Glomerular endothelial cell (primary cell): ENCODE data around the gene TRMT13. TPM values are rescaled to one million over a fixed set of nuclear protein-coding genes. Genes with fewer than 3 reads are reported as not detected.

Experiments
- DNase-seq: peaks from one replicate; pipeline ENCODE4 v3.0.0-alpha.2; 2011; ENCODE audit warnings: low read depth, low spot score; ENCODE audit errors: extremely low read depth
- total RNA-seq: library from RNA; depleted of rRNA; stranded (reverse); fragments of >200 nt; gene quantifications from 2 replicates; pipeline ENCODE4 v1.2.3, GENCODE V29; 2015

TRMT13 gene, protein sequence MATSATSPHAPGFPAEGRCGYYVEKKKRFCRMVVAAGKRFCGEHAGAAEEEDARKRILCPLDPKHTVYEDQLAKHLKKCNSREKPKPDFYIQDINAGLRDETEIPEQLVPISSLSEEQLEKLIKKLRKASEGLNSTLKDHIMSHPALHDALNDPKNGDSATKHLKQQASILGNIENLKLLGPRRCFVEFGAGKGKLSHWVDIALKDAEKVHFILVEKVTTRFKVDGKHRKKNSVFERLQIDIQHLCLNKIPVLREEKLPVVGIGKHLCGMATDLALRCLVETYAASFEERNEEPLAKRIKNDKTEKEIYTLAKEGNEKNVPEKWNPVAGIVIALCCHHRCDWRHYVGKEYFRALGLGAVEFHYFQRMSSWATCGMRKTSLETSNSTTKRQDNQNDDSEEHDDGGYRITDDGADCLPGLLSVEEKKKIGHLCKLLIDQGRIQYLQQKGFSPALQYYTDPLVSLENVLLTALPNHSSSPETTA
- 9.0 and 50.5 TPM in 2 replicates for total RNA-seq

- DNase-seq = peak; percentile 92
Measured at GRCh38 chr1:100132566-100133477, at the start of gene TRMT13, which contains the start of gene SASS6. Gene TRMT13 (plus strand): TSS chr1:100133163. CDS start chr1:100133169, 6 bp downstream. Gene SASS6 (minus strand): TSS chr1:100132930. CDS start chr1:100132814, 116 bp downstream.

- DNase-seq = no peak
Measured at GRCh38 chr1:100087396-100087795, 45.6 kb upstream of the TRMT13 start.

GRCh38 chr1:100089082-100089481, 43.9 kb upstream of the TRMT13 start:
- no peak for DNase-seq

DNA sequence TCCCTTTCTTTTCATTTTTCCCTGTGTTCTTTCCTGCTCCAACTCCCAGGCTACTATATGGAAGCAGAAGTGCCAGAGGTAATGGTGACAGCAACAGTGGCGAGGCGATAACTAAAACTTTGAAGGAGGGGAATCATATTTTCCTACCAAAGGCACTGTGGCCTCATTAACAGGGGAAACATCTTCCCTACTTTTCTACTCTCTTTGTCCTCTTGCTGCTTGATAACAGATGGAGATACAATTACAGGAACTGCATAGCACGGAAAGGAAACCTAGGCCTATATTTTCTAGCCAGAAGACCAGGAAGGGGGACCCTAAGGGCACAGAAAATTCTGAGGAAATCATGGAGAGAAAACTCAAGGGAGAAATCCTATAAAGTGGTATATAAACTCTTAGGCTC, 42.5 kb upstream of the TRMT13 start:
- no peak for DNase-seq

- DNase-seq = no peak
Measured at GRCh38 chr1:100100202-100100601, 32.8 kb upstream of the TRMT13 start.

DNA sequence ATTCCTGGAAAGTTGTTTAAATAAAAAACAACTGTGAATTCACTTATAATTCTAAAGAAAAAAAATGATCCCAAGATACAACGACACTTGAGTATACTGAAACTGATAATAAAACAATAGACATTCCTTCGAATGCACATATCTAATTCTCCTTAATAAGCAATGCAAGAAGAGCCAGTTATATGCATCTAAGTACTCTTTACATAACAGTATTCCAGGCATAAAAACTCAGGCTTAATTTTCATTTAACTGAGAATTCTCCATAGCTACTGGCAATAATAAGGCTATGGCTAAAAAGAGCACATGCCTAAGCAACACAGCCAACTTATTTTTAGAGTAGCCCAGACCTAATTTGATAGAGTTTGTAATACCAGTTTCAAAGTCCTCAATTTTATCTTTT, 31.4 kb upstream of the TRMT13 start:
- DNase-seq = no peak

- no peak for DNase-seq
Measured at GRCh38 chr1:100107696-100108095, 25.3 kb upstream of the TRMT13 start.

GRCh38 chr1:100109554-100110066, 23.4 kb upstream of the TRMT13 start:
- no peak for DNase-seq

DNA sequence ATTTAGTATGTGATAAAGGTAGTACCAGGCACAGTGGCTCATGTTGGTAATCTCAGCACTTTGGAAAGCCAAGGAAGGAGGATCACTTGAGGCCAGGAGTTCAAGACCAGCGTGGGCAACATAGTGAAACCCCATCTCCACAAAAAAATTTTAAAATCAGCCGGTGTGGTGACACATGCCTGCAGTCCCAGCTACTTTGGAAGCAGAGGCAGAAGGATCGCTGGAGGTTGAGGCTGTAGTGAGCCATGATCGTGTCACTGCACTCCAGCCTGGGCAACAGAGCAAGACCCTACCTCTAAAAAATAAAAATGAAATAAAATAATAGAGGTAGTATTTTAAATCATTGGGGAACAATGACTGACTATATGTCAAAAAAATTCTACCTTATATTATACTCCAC, 17.4 kb upstream of the TRMT13 start:
- no peak for DNase-seq

DNA sequence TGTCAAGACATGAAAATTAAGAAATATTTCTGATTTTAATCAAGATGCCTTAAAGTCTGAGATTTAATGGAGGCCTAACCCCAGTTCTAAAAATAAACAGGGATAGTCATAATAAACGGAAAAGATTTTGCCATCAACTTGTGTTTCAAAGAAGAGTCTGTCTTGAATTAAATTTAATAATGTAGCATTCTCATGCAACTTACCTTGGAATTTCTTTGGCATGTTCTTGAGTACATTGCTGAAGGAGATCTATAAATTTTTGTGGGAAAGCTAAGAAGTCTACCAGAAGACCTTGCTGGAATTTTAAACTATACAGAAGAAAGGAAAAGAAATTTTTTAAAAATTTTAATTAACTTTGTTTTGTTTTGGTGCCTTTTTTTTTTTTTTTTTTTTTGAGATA, 10.8 kb upstream of the TRMT13 start:
- DNase-seq = no peak

DNA sequence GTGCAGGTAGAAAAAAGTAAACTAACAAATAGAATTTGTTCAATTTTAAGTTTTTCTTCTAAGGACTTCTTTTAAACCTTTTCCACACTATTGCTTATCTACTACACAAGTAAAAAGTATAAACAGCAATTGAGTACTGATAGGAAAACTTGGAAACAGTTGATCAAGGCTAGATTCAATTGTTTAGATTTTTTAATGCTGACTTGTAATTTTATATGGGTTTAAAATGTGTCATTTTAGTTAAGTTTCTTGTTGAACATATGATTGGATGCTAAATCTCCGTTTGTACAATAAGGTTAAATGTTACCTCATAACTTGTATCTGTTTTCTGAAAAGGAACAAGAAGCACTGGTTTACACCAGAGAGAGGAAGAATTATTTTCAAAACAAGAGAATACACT, 5.7 kb upstream of the TRMT13 start:
- DNase-seq = no peak

- DNase-seq = peak; percentile 9
Measured at GRCh38 chr1:100130552-100131077, 2.3 kb upstream of the TRMT13 start.

- DNase-seq = no peak
Measured at GRCh38 chr1:100131623-100132022, 1.3 kb upstream of the TRMT13 start.

- no peak for DNase-seq
Measured at GRCh38 chr1:100134872-100135271, 1.9 kb downstream of the TRMT13 start.

- DNase-seq = no peak
Measured at GRCh38 chr1:100137602-100138001, 4.6 kb downstream of the TRMT13 start.

DNA sequence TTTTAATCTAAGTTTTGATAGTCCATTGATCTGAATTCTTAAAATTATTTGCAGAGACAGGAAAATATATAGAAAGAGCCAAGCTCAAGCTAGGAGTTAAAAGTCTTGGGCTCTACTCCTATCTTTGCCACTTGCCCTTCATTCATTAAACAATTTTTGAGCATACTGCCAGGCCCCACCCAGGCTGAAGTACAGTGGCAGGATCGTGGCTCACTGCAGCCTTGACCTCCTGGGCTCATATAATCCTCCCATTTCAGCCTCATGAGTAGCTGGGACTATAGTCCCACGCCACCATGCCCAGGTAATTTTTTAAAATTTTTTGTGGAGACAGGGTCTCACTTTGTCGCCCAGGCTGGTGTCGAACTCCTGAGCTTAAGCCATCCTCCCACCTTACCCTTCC, 8.2 kb downstream of the TRMT13 start:
- DNase-seq = no peak

DNA sequence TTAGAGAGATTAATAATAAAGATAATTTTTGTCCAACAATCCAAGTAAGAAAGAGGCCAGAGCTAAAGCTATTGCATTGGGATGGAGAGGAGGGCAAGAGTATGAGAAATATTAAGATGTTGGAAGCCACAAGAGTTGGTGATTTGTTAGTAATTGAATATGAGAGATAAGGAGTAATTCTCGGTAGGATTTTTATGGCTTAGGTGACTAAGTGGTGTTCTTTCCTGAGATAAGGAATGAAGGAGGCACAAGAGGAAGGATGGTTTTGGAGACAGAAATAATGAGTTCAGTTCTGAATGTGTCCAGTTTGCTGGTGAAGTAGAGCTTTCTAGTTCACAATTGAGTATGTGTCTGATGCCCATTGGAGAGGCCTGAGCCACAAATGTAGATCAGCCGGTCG, 9.4 kb downstream of the TRMT13 start:
- no peak for DNase-seq

GRCh38 chr1:100145116-100145515, 12.2 kb downstream of the TRMT13 start:
- DNase-seq = no peak

DNA sequence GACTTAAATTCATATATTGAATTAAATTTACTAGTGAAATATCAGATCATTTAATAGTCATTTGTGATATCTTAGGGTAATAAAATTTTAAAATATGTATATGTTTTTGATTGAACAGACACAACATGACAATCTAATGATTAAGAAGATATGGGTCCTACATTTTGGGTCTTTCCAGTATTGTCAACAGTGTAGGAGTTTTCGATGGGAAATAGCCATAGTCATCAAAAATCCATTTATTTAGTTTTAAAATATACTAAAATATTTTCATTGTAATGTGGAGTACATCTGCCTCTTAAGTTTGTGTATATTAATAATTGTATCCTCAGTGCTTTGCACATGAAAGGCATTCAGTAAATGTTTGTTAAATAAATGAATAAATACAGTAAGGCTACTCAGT, 14.0 kb downstream of the TRMT13 start:
- no peak for DNase-seq

- no peak for DNase-seq
Measured at GRCh38 chr1:100147875-100148274, 14.9 kb downstream of the TRMT13 start.

GRCh38 chr1:100151679-100152078, 18.7 kb downstream of the TRMT13 start:
- no peak for DNase-seq
